Esophagus (tissue), 2 donors: ENCODE data around the gene ATIC. TPM values are rescaled to one million over a fixed set of nuclear protein-coding genes. Genes with fewer than 3 reads are reported as not detected.
A peak's percentile ranks its signal among the peaks of the same experiment; 100 is the strongest.

ENCODE experiments used
- H3K27ac ChIP-seq, 2 donors: one replicate each; pipeline ENCODE4 v1.5.1; 2013; ENCODE audit warnings: low read depth in 2 of 2, mild to moderate bottlenecking in 2 of 2, inconsistent platforms in 1 of 2, low read length in 1 of 2, moderate library complexity in 1 of 2
- H3K27me3 ChIP-seq, 2 donors: one replicate each; pipeline ENCODE4 v1.6.1; 2013; ENCODE audit warnings: low read length in 2 of 2, control low read depth in 1 of 2, mild to moderate bottlenecking in 1 of 2; ENCODE audit not compliant: insufficient read depth in 2 of 2, control insufficient read depth in 1 of 2
- H3K36me3 ChIP-seq, 2 donors: one replicate each; pipeline ENCODE4 v1.6.1; 2013; ENCODE audit warnings: low read length in 1 of 2; ENCODE audit not compliant: control insufficient read depth in 2 of 2, insufficient read depth in 2 of 2
- H3K4me1 ChIP-seq, 2 donors: one replicate each; pipeline ENCODE4 v1.6.1; 2013; ENCODE audit warnings: low read length in 1 of 2; ENCODE audit not compliant: control insufficient read depth in 2 of 2, insufficient read depth in 2 of 2
- H3K4me3 ChIP-seq, 2 donors: one replicate each; pipeline ENCODE4 v1.5.1; 2013; ENCODE audit warnings: low read length in 2 of 2, mild to moderate bottlenecking in 2 of 2, low read depth in 1 of 2, moderate library complexity in 1 of 2
- H3K9me3 ChIP-seq, 2 donors: one replicate each; pipeline ENCODE4 v1.6.1; 2013; ENCODE audit warnings: mild to moderate bottlenecking in 2 of 2, low read depth in 1 of 2, low read length in 1 of 2, moderate library complexity in 1 of 2; ENCODE audit not compliant: control insufficient read depth in 2 of 2, insufficient read depth in 1 of 2
- WGBS, 2 donors: extraction: QIAGEN DNeasy Blood & Tissue Kit; methylation state at CpG; one replicate each; pipeline ENCODE4 v1.1.7; 2013; 5-methylcytosine and 5-hydroxymethylcytosine counted together
- polyA plus RNA-seq, 2 donors: library from polyadenylated mRNA; stranded (reverse); fragments of 200-250 nt; gene quantifications; one replicate each; pipeline ENCODE4 v1.2.3, GENCODE V29; 2013
- donor health status: healthy with polysubstance abuse.
- donor health status: Bipolar disorder and iron deficiency.

ATIC gene
- polyA plus RNA-seq, 2 donors: 55.7 to 76.9 TPM

- Histone ChIP-seq H3K27ac (no peak overlapping the region), H3K27me3 (no peaks in the 10 kb centered on the region), H3K9me3 (no peaks in the 10 kb centered on the region), H3K36me3 (no peaks in the 10 kb centered on the region), H3K4me1 (no peaks in the 10 kb centered on the region), H3K4me3 (no peak overlapping the region)
- WGBS, 2 donors: 79 to 82% methylated on average over 4 of the region's 4 CpGs
Measured at GRCh38 chr2:215275824-215276223, 36.0 kb upstream of the ATIC start.

DNA sequence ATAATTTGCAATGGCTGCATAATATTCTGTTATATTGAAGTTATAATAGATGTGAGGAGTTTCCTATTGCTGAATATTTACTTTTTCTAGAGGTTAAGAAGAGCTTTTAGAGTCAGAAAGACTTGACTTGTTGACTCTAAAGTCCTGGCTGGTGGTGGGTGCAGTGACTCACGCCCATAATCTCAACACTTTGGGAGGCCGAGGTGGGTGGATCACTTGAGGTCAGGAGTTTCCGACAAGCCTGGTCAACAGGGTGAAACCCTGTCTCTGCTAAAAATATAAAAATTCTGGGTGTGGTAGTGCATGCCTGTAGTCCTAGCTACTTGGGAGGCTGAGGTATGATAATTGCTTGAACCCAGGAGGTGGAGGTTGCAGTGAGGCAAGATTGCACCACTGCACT, 33.9 kb upstream of the ATIC start:
- Histone ChIP-seq H3K9me3 (no peaks in the 10 kb centered on the region), H3K27me3 (no peaks in the 10 kb centered on the region), H3K36me3 (no peaks in the 10 kb centered on the region), H3K4me3 (no peak overlapping the region), H3K27ac (no peak overlapping the region), H3K4me1 (no peaks in the 10 kb centered on the region)
- 64 to 76% methylated on average over 3 of the region's 3 CpGs for WGBS, 2 donors

- no peak overlapping the region for H3K27ac ChIP-seq
- no peak overlapping the region for H3K4me3 ChIP-seq
- H3K9me3 ChIP-seq: no peaks in the 10 kb centered on the region
- H3K36me3 ChIP-seq: no peaks in the 10 kb centered on the region
- H3K4me1 ChIP-seq: no peaks in the 10 kb centered on the region
- no peaks in the 10 kb centered on the region for H3K27me3 ChIP-seq
Measured at GRCh38 chr2:215280326-215280725, 31.5 kb upstream of the ATIC start.

DNA sequence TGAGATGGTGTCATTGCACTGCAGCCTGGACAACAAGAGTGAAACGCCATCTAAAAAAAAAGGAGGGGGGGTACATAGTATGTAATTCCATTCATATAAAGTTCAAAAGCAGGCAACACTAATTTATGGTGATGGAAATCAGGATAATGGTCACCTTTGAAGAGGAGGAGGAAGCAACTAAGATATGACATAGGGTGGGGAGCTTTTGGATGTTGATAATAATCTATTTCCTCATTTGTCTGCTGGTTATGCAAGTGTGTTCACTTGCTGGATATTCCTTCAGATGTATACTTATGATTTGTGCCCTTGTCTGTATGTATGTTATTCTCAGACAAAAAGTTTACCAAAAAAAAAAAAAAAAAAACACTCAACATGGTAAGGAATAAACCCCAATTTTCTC, 28.6 kb upstream of the ATIC start:
- Histone ChIP-seq H3K27ac (no peak overlapping the region), H3K4me3 (no peak overlapping the region), H3K27me3 (no peaks in the 10 kb centered on the region), H3K9me3 (no peaks in the 10 kb centered on the region), H3K4me1 (no peaks in the 10 kb centered on the region), H3K36me3 (no peaks in the 10 kb centered on the region)
- 83 to 84% methylated on average over 1 of the region's 1 CpG for WGBS, 2 donors

DNA sequence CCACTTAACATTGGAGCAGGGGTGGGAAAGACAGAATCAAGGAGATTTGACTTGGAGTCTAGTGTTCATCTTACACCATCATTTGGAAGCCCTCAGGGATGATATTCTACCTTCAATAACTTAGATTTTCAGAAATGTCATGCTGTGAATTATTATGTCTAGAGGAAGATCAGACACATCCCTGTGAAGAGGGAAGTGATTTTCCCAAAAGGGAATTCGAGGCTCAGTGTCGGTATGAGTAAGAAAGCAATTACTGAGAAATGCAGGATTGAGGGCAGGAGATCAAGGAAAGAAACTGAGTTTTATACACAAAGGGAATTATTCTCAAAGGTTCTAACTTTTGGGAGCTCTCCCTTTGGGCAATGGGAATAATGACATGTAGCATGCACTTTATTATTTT, 25.6 kb upstream of the ATIC start:
- no peak overlapping the region for H3K4me3 ChIP-seq
- WGBS, 2 donors: 80% methylated on average over 2 of the region's 2 CpGs

GRCh38 chr2:215288112-215288815, 23.6 kb upstream of the ATIC start:
- Histone ChIP-seq H3K4me3 (no peak overlapping the region), H3K27ac (no peak overlapping the region), H3K27me3 (no peaks in the 10 kb centered on the region), H3K4me1 (no peaks in the 10 kb centered on the region), H3K36me3 (no peaks in the 10 kb centered on the region), H3K9me3 (no peaks in the 10 kb centered on the region)
- 78 to 83% methylated on average over 6 of the region's 6 CpGs for WGBS, 2 donors

More for the DNA sequence above, 25.6 kb upstream of the ATIC start:
- Histone ChIP-seq H3K36me3 (no peaks in the 10 kb centered on the region), H3K4me1 (no peaks in the 10 kb centered on the region), H3K9me3 (no peaks in the 10 kb centered on the region), H3K27ac (no peak overlapping the region), H3K27me3 (no peaks in the 10 kb centered on the region)

DNA sequence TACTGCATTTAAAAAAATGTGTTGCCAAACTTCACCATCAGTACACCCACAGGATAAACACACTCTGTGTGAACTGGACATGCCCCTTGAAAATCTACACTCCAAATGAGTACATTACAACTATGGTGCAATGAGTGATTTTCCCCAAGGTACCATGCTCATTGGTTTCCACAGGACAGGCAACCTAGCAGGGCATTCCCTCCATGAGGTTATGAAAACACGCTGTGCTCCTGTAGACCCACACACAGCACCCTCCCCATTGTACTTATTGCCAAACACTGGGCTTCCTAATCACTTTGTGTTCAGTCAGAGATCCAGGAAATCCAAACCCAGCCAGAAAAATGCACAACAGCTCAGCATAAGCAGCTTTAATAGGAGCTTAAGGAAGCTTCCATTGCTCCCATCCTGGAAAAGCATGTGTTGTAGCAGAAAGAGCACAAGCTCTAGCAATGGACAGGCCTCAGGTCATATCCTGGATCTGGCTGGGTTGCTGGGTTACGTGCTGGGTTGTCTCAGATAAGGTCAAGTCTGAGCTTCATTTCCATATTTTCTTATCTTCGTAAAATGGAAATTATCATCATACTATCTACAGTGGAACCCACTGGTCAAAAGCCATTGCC, 20.8 kb upstream of the ATIC start:
- no peaks in the 10 kb centered on the region for H3K4me1 ChIP-seq
- H3K27me3 ChIP-seq: no peaks in the 10 kb centered on the region
- H3K4me3 ChIP-seq: no peak overlapping the region
- no peaks in the 10 kb centered on the region for H3K9me3 ChIP-seq
- H3K27ac ChIP-seq: no peak overlapping the region
- 89 to 90% methylated on average over 3 of the region's 3 CpGs for WGBS, 2 donors
- no peaks in the 10 kb centered on the region for H3K36me3 ChIP-seq

DNA sequence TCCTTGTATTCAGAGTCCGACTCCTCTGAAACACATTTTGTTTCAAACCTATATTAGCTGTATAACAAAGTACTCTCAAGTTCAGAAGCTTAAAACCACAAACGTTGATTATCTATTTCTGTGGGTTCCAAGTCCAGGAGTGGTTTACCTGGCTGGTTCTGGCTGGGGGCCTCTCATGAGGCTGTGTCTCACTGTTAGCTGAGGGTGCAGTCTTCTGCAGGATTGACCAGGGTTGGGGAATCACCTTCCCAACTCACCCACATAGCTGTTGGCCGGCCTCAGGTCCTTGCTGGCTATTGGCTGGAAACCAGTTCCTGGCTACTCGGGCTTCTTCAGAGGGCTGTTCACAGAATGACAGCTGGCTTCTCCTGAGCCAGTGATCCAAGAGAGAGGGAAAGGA, 18.0 kb upstream of the ATIC start:
- no peaks in the 10 kb centered on the region for H3K27me3 ChIP-seq
- no peaks in the 10 kb centered on the region for H3K36me3 ChIP-seq
- H3K27ac ChIP-seq: peak overlapping the region in 1 of 2 donors; percentile 25
- H3K4me3 ChIP-seq: no peak overlapping the region
- 76 to 79% methylated on average over 4 of the region's 4 CpGs for WGBS, 2 donors
- H3K9me3 ChIP-seq: no peaks in the 10 kb centered on the region
- no peaks in the 10 kb centered on the region for H3K4me1 ChIP-seq

GRCh38 chr2:215299337-215299859, 12.5 kb upstream of the ATIC start:
- WGBS, 2 donors: 87 to 93% methylated on average over 6 of the region's 6 CpGs
- peaks cover 0 to 3% of the 10 kb centered on the region in 2 donors for H3K9me3 ChIP-seq
- no peaks in the 10 kb centered on the region for H3K27me3 ChIP-seq
- no peaks in the 10 kb centered on the region for H3K4me1 ChIP-seq
- no peak overlapping the region for H3K27ac ChIP-seq
- no peaks in the 10 kb centered on the region for H3K36me3 ChIP-seq
- H3K4me3 ChIP-seq: no peak overlapping the region

- Histone ChIP-seq H3K36me3 (no peaks in the 10 kb centered on the region), H3K9me3 (peaks cover 0 to 3% of the 10 kb centered on the region in 2 donors), H3K4me1 (no peaks in the 10 kb centered on the region), H3K27ac (no peak overlapping the region), H3K27me3 (no peaks in the 10 kb centered on the region), H3K4me3 (no peak overlapping the region)
- 79 to 84% methylated on average over 2 of the region's 2 CpGs for WGBS, 2 donors
Measured at GRCh38 chr2:215301994-215302393, 9.9 kb upstream of the ATIC start.
